Vagina (tissue), 2 donors: ENCODE data around the gene RFWD3. TPM values are rescaled to one million over a fixed set of nuclear protein-coding genes. Genes with fewer than 3 reads are reported as not detected.

Experiments used
- DNase-seq, 2 donors: peaks; one replicate each; pipeline ENCODE4 v3.0.0-alpha.2; 2017; ENCODE audit errors: extremely low spot score in 2 of 2
- H3K27ac ChIP-seq: fragments of 200-600 bp; sonication (generic); one replicate; pipeline ENCODE4 v1.5.1; 2019
- H3K27me3 ChIP-seq: fragments of 200-600 bp; sonication (generic); one replicate; pipeline ENCODE4 v1.5.1; 2019
- H3K36me3 ChIP-seq, 2 donors: fragments of 200-600 bp; sonication (generic); one replicate each; pipeline ENCODE4 v1.5.1; 2017 to 2019
- H3K4me1 ChIP-seq: fragments of 200-600 bp; sonication (generic); one replicate; pipeline ENCODE4 v1.5.1; 2019
- H3K4me3 ChIP-seq, 2 donors: fragments of 200-600 bp; sonication (generic); 1 replicate in 1 of 2; 2 replicates in 1 of 2; pipeline ENCODE4 v1.5.1; 2016 to 2019
- H3K9me3 ChIP-seq: fragments of 200-600 bp; sonication (generic); one replicate; pipeline ENCODE4 v1.5.1; 2019
- POLR2A ChIP-seq, 2 donors: fragments of 450-650 bp; IDR thresholded peaks; one replicate each; pipeline ENCODE4 v1.6.1; 2017; ENCODE audit warnings: antibody characterized with exemption in 2 of 2, mild to moderate bottlenecking in 2 of 2, moderate library complexity in 2 of 2
- POLR2AphosphoS5 ChIP-seq, 2 donors: sonication (generic); formaldehyde crosslinking; IDR thresholded peaks; one replicate each; pipeline ENCODE4 v1.9.0; 2017; ENCODE audit warnings: antibody characterized with exemption in 2 of 2, mild to moderate bottlenecking in 2 of 2, low read depth in 1 of 2; ENCODE audit not compliant: insufficient read depth in 1 of 2
- intact Hi-C: fragments of 100-400 bp; cut with DNase I; formaldehyde crosslinking; loops from one replicate; pipeline ENCODE4 v1.15.1; 2023
- total RNA-seq: library from RNA; depleted of rRNA; stranded (reverse); fragments of >200 nt; gene quantifications from one replicate; pipeline ENCODE4 v1.2.3, GENCODE V29; 2016
- TF ChIP-seq, protein P1 (sequence below), 3 experiments: fragments of 450-650 bp in 2 of 3; fragments of 200-600 bp in 1 of 3; sonication (generic) in 1 of 3; IDR thresholded peaks; one replicate each; pipeline ENCODE4 v1.5.1; 2017 to 2019; ENCODE audit warnings: antibody characterized with exemption in 3 of 3, mild to moderate bottlenecking in 2 of 3, moderate library complexity in 2 of 3

The RFWD3 gene
- total RNA-seq, 1 donor from 2014 or later: 36.3 TPM

- peak overlapping the region; percentile 66 to 96 for H3K4me3 ChIP-seq
- no peaks in the 10 kb centered on the region for H3K9me3 ChIP-seq
- H3K27ac ChIP-seq: peak overlapping the region; percentile 89
- no peaks in the 10 kb centered on the region for H3K27me3 ChIP-seq
- TF ChIP-seq POLR2AphosphoS5 (IDR thresholded peaks at IDR 0.05; ENCODE audit: insufficient read depth in 1 of 2, low read depth in 1 of 2) (no peak), POLR2A (IDR thresholded peaks at IDR 0.05) (no peak)
- TF ChIP-seq, protein P1, sequence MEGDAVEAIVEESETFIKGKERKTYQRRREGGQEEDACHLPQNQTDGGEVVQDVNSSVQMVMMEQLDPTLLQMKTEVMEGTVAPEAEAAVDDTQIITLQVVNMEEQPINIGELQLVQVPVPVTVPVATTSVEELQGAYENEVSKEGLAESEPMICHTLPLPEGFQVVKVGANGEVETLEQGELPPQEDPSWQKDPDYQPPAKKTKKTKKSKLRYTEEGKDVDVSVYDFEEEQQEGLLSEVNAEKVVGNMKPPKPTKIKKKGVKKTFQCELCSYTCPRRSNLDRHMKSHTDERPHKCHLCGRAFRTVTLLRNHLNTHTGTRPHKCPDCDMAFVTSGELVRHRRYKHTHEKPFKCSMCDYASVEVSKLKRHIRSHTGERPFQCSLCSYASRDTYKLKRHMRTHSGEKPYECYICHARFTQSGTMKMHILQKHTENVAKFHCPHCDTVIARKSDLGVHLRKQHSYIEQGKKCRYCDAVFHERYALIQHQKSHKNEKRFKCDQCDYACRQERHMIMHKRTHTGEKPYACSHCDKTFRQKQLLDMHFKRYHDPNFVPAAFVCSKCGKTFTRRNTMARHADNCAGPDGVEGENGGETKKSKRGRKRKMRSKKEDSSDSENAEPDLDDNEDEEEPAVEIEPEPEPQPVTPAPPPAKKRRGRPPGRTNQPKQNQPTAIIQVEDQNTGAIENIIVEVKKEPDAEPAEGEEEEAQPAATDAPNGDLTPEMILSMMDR (IDR thresholded peaks at IDR 0.05): no peak
- peaks cover 0 to 6% of the 10 kb centered on the region in 2 donors for H3K36me3 ChIP-seq
- H3K4me1 ChIP-seq: peaks cover 34% of the 10 kb centered on the region
- DNase-seq: no peak
- intact Hi-C loops: loop anchor here (5.0 to 10.0 kb wide), 2 partner anchors 165 to 823 kb away; no protein-coding TSS in a partner anchor
Measured at GRCh38 chr16:74699666-74700065, 33.0 kb upstream of the RFWD3 start.

DNA sequence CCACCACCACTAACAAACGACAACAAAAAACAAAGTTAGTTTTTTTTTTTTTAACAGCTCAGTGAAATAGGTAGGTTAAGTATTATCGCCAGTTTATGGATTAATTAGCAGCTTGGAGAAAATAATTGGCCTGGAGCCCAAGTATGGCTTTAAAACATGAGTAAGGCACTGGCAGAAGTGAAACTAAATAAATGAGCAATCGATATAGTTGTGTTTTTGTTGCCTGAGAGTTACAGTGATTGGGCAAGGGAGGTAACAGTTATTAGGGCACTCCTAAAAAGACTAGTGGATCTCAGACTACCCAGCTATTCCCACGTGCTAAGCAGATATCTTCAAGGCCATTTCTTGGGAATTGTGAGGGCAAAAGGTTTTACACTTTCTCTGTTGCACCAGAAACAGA, 31.5 kb upstream of the RFWD3 start:
- intact Hi-C loops: loop anchor here (5.0 kb wide), 1 partner anchor 824 kb away; no protein-coding TSS in a partner anchor
- Histone ChIP-seq H3K36me3 (peaks cover 0 to 11% of the 10 kb centered on the region in 2 donors), H3K4me3 (no peak overlapping the region), H3K27me3 (no peaks in the 10 kb centered on the region), H3K4me1 (peaks cover 34% of the 10 kb centered on the region), H3K27ac (peak overlapping the region; percentile 24), H3K9me3 (no peaks in the 10 kb centered on the region)
- TF ChIP-seq POLR2A (IDR thresholded peaks at IDR 0.05) (no peak), POLR2AphosphoS5 (IDR thresholded peaks at IDR 0.05; ENCODE audit: insufficient read depth in 1 of 2, low read depth in 1 of 2) (no peak)
- TF ChIP-seq, protein P1 (IDR thresholded peaks at IDR 0.05): no peak
- no peak for DNase-seq

DNA sequence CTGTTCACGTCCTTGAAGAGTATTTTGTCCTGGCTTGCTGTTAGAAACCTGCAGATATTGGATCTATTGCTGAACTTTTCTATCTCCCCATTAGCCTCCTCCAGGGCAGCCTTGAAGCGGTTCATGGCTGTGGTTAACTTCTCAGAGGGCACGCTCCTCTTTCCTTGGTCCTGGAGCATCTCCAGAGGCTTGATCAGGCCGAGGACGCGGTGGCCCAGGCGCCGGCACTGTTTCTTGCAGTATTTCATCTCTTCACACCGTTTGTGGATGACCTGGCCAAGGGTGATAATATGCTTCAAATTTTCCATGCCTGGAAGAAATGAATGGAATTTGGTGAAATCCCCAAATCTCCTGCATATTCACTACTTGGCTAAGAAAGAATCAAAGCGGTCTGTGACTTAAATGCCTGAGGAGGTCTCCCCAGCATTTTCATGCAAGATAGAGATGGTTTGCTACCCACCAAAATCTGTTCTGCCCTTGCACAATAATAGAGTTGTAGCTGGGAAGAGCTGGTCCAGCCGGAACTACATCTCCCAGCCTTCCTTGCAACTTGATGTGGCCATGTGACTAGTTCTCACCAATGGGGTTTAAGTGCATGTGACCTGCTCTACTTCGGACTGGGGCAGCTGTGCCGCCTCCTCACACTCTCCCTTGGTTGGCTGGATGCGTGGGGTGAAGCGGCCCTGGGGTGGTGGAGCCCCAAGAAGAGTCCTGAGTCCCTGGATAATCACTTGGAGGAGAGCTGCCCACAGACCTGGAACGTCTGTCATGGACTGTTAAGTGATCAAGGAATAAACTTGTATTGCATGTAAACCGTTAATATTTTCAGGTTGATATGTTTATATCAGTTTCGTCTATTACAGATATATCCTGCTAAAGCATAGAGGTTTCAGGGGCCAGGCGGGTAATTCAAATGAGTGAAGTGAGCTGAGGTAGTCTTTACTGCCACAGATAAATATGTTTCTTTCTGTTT, 29.1 kb upstream of the RFWD3 start:
- TF ChIP-seq, protein P1 (IDR thresholded peaks at IDR 0.05): no peak
- no peak for TF ChIP-seq POLR2A (IDR thresholded peaks at IDR 0.05)
- TF ChIP-seq POLR2AphosphoS5 (IDR thresholded peaks at IDR 0.05; ENCODE audit: insufficient read depth in 1 of 2, low read depth in 1 of 2): peak; percentile 70 to 77
- H3K27ac ChIP-seq: peak overlapping the region; percentile 55
- H3K4me1 ChIP-seq: peaks cover 29% of the 10 kb centered on the region
- peak overlapping the region; percentile 35 to 38 for H3K4me3 ChIP-seq
- H3K9me3 ChIP-seq: no peaks in the 10 kb centered on the region
- peaks cover 0 to 23% of the 10 kb centered on the region in 2 donors for H3K36me3 ChIP-seq
- no peaks in the 10 kb centered on the region for H3K27me3 ChIP-seq
- peak in 1 of 2 donors; percentile 95 for DNase-seq
- intact Hi-C loops: loop anchor here (5.0 kb wide), 1 partner anchor 827 kb away; no protein-coding TSS in a partner anchor

DNA sequence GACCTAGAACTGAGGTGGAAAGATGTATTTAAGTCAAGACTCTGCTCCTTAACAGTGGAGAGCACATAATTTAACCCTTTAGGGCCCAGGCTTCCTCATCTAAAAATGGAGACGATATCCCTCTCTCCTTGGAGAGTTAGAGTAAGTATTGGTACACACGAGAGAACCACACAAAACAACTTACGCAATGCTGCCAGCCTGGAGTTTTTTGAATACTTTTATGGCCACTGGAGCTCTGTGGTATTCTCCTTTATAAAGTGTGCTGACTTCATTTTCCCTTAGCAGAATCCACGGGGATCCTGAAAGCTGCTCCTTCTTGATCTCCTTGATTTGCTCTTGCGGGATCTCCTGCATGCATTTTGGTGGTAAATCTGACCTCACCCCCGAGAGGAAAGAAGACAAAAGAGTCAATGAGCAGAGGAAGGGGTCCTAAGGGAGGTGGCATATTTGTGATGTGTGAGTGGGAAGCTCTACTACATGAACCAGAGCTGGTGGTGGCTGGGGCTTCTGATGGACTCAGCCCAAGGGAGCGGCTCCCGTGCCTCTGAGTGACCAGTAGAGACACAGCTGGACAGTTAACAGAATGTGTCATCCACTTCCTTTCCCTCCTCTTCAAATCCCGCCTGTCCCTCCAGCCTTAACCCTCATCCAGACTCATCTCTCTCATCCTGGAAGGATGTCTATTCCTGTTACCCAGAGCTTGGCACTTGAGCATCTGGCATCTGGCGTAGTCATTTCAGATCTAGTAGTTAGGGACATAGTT, 24.6 kb upstream of the RFWD3 start:
- Histone ChIP-seq H3K4me1 (peaks cover 5% of the 10 kb centered on the region), H3K36me3 (peaks cover 0 to 23% of the 10 kb centered on the region in 2 donors), H3K27ac (no peak overlapping the region), H3K4me3 (no peak overlapping the region), H3K9me3 (no peaks in the 10 kb centered on the region), H3K27me3 (no peaks in the 10 kb centered on the region)
- intact Hi-C loops: no loop called here
- TF ChIP-seq POLR2A (IDR thresholded peaks at IDR 0.05): no peak
- TF ChIP-seq, protein P1 (IDR thresholded peaks at IDR 0.05): no peak
- no peak for TF ChIP-seq POLR2AphosphoS5 (IDR thresholded peaks at IDR 0.05; ENCODE audit: insufficient read depth in 1 of 2, low read depth in 1 of 2)
- no peak for DNase-seq
